ENCODE measurements around the gene MAML3.

DNA sequence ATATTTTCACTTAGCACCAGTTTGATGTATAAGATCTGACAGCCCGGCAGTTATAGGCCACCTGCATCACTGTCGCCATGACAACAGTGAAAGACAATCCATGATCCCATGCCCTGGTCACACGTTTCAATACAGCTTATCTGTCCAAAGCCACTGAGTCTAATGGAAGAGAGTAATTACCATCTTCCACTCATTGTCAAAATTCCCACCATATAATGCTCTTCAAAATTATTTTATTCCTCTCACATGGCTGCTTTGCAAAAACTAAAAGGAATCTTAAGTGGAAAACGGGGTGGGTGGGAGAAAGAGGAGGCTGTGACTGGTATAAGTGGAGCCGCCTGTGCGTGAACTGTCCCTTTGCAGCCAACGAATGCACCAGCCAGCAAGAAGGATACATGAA, 44.2 kb downstream of the MAML3 start:
- TF ChIP-seq, protein P1, sequence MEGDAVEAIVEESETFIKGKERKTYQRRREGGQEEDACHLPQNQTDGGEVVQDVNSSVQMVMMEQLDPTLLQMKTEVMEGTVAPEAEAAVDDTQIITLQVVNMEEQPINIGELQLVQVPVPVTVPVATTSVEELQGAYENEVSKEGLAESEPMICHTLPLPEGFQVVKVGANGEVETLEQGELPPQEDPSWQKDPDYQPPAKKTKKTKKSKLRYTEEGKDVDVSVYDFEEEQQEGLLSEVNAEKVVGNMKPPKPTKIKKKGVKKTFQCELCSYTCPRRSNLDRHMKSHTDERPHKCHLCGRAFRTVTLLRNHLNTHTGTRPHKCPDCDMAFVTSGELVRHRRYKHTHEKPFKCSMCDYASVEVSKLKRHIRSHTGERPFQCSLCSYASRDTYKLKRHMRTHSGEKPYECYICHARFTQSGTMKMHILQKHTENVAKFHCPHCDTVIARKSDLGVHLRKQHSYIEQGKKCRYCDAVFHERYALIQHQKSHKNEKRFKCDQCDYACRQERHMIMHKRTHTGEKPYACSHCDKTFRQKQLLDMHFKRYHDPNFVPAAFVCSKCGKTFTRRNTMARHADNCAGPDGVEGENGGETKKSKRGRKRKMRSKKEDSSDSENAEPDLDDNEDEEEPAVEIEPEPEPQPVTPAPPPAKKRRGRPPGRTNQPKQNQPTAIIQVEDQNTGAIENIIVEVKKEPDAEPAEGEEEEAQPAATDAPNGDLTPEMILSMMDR (IDR thresholded peaks at IDR 0.05; ENCODE audit: insufficient read depth, low read length), result no peak
- no peak for TF ChIP-seq POLR2AphosphoS5 (IDR thresholded peaks at IDR 0.05; ENCODE audit: low read depth)

Data from HL-60 (cell line).